Liver (tissue), 9 donors: ENCODE data around the gene NKTR. TPM values are rescaled to one million over a fixed set of nuclear protein-coding genes. Genes with fewer than 3 reads are reported as not detected.

Experiments
- DNase-seq: peaks from one replicate; pipeline ENCODE4 v3.0.0-alpha.2; 2017; ENCODE audit warnings: low spot score
- H3K27ac ChIP-seq, 2 donors: one replicate each; pipeline ENCODE4 v1.7.0; 2013; ENCODE audit warnings: inconsistent platforms in 2 of 2, low read length in 2 of 2, control low read depth in 1 of 2, low read depth in 1 of 2, mild to moderate bottlenecking in 1 of 2
- H3K27me3 ChIP-seq, 4 donors: one replicate each; pipeline versions ENCODE4 v1.6.1 to v1.7.0; 2013; ENCODE audit warnings: low read length in 3 of 4, inconsistent platforms in 1 of 4, mild to moderate bottlenecking in 1 of 4, moderate library complexity in 1 of 4; ENCODE audit not compliant: control insufficient read depth in 4 of 4, insufficient read depth in 4 of 4
- H3K36me3 ChIP-seq, 4 donors: one replicate each; pipeline versions ENCODE4 v1.6.1 to v1.7.0; 2013; ENCODE audit warnings: low read length in 3 of 4, mild to moderate bottlenecking in 3 of 4, low read depth in 1 of 4, moderate library complexity in 1 of 4; ENCODE audit not compliant: control insufficient read depth in 4 of 4, insufficient read depth in 3 of 4
- H3K4me1 ChIP-seq, 4 donors: one replicate each; pipeline versions ENCODE4 v1.6.1 to v1.7.0; 2013; ENCODE audit warnings: low read length in 3 of 4, mild to moderate bottlenecking in 3 of 4, moderate library complexity in 1 of 4; ENCODE audit not compliant: control insufficient read depth in 4 of 4, insufficient read depth in 4 of 4
- H3K4me3 ChIP-seq, 3 donors: one replicate each; pipeline versions ENCODE4 v1.6.1 to v1.7.0; 2013; ENCODE audit warnings: low read length in 3 of 3, control low read depth in 1 of 3, low read depth in 1 of 3, mild to moderate bottlenecking in 1 of 3
- H3K9ac ChIP-seq, 2 donors: one replicate each; pipeline ENCODE4 v1.7.0; 2013; ENCODE audit warnings: low read length in 2 of 2, mild to moderate bottlenecking in 2 of 2, moderate library complexity in 2 of 2, control low read depth in 1 of 2, low read depth in 1 of 2
- H3K9me3 ChIP-seq, 4 donors: one replicate each; pipeline versions ENCODE4 v1.6.1 to v1.7.0; 2013; ENCODE audit warnings: low read length in 3 of 4; ENCODE audit not compliant: control insufficient read depth in 4 of 4
- ATF3 ChIP-seq: IDR thresholded peaks from 2 replicates; pipeline ENCODE4 v1.6.1; 2016; ENCODE audit warnings: antibody characterized with exemption
- CTCF ChIP-seq: fragments of 150-350 bp; IDR thresholded peaks from 2 replicates; pipeline ENCODE4 v1.5.1; 2017; ENCODE audit warnings: improper control_type of control experiment, low read depth, low read length; ENCODE audit not compliant: missing input control
- FOXA1 ChIP-seq: IDR thresholded peaks from 2 replicates; pipeline ENCODE4 v1.6.1; 2016; ENCODE audit warnings: antibody characterized with exemption
- FOXA2 ChIP-seq: IDR thresholded peaks from 2 replicates; pipeline ENCODE4 v1.6.1; 2016; ENCODE audit warnings: antibody characterized with exemption
- GABPA ChIP-seq, 2 donors: IDR thresholded peaks in 1 of 2; conservative IDR thresholded peaks in 1 of 2; 2 replicates each; pipeline ENCODE4 v1.6.1; 2016; ENCODE audit warnings: antibody characterized with exemption in 2 of 2, mild to moderate bottlenecking in 1 of 2, moderate library complexity in 1 of 2
- HNF4A ChIP-seq, 2 donors: conservative IDR thresholded peaks; 2 replicates each; pipeline ENCODE4 v1.6.1; 2016; ENCODE audit warnings: antibody characterized with exemption in 2 of 2, mild to moderate bottlenecking in 2 of 2
- HNF4G ChIP-seq: IDR thresholded peaks from 2 replicates; pipeline ENCODE4 v1.6.1; 2016; ENCODE audit warnings: antibody characterized with exemption
- JUND ChIP-seq, 2 donors: IDR thresholded peaks; 2 replicates each; pipeline ENCODE4 v1.6.1; 2016; ENCODE audit warnings: antibody characterized with exemption in 2 of 2
- MAX ChIP-seq: IDR thresholded peaks from 2 replicates; pipeline ENCODE4 v1.6.1; 2016; ENCODE audit warnings: antibody characterized with exemption
- NR2F2 ChIP-seq: IDR thresholded peaks from 2 replicates; pipeline ENCODE4 v1.6.1; 2016; ENCODE audit warnings: antibody characterized with exemption
- RAD21 ChIP-seq, 2 donors: IDR thresholded peaks; 2 replicates each; pipeline ENCODE4 v1.6.1; 2016; ENCODE audit warnings: antibody characterized with exemption in 2 of 2, mild to moderate bottlenecking in 2 of 2
- REST ChIP-seq: IDR thresholded peaks from 2 replicates; pipeline ENCODE4 v1.6.1; 2016; ENCODE audit warnings: antibody characterized with exemption, mild to moderate bottlenecking
- RXRA ChIP-seq, 2 donors: IDR thresholded peaks; 2 replicates each; pipeline ENCODE4 v1.6.1; 2017 to 2018; ENCODE audit warnings: antibody characterized with exemption in 2 of 2, mild to moderate bottlenecking in 1 of 2
- SP1 ChIP-seq: IDR thresholded peaks from 2 replicates; pipeline ENCODE4 v1.6.1; 2018; ENCODE audit warnings: antibody characterized with exemption, mild to moderate bottlenecking
- TAF1 ChIP-seq: conservative IDR thresholded peaks from 2 replicates; pipeline ENCODE4 v1.6.1; 2016; ENCODE audit warnings: antibody characterized with exemption, mild to moderate bottlenecking
- YY1 ChIP-seq: IDR thresholded peaks from 2 replicates; pipeline ENCODE4 v1.6.1; 2016; ENCODE audit warnings: antibody characterized with exemption, mild to moderate bottlenecking
- ZBTB33 ChIP-seq: IDR thresholded peaks from 2 replicates; pipeline ENCODE4 v1.6.1; 2016; ENCODE audit warnings: antibody characterized with exemption
- WGBS: extraction: QIAGEN DNeasy Blood & Tissue Kit; methylation state at CpG from one replicate; pipeline ENCODE4 v1.1.7; 2013; 5-methylcytosine and 5-hydroxymethylcytosine counted together
- polyA plus RNA-seq, 2 donors: library from polyadenylated mRNA; stranded (reverse) in 1 of 2; unstranded in 1 of 2; fragments of 200-250 nt in 1 of 2; fragments of >200 nt in 1 of 2; fragmentation: Nextera tagmentation in 1 of 2; extraction: Ambion mirVana in 1 of 2; gene quantifications; one replicate each; pipeline versions ENCODE4 v1.2.1 to v1.2.3, GENCODE V29; 2013 to 2015
- total RNA-seq, 2 donors: library from RNA; depleted of rRNA; stranded (reverse); fragments of >200 nt; gene quantifications; one replicate each; pipeline ENCODE4 v1.2.3, GENCODE V29; 2014
- donor health status: healthy.
- donor health status: healthy.
- donor health status: healthy.
- donor health status: healthy.
- donor health status: healthy.

Gene NKTR
- total and polyA plus RNA-seq, 4 donors, result 5.8 to 75.5 (median 28.1) TPM

- Histone ChIP-seq H3K9ac (no peak overlapping the region), H3K4me1 (peaks cover 0 to 6% (median 3%) of the 10 kb centered on the region in 4 donors), H3K36me3 (peaks cover 0 to 4% (median 1%) of the 10 kb centered on the region in 4 donors), H3K9me3 (no peaks in the 10 kb centered on the region), H3K27ac (no peak overlapping the region), H3K27me3 (no peaks in the 10 kb centered on the region), H3K4me3 (no peak overlapping the region)
- no peak for TF ChIP-seq HNF4G
- TF ChIP-seq FOXA1, result no peak
- DNase-seq, result no peak
- 90% methylated on average over 25 of the region's 25 CpGs for WGBS
Observed at GRCh38 chr3:42659451-42660130, 59.1 kb downstream of the NKTR start.

- Histone ChIP-seq H3K4me3 (no peak overlapping the region), H3K9ac (no peak overlapping the region), H3K36me3 (peaks cover 0 to 4% (median 1%) of the 10 kb centered on the region in 4 donors), H3K27me3 (no peaks in the 10 kb centered on the region), H3K4me1 (peaks cover 0 to 2% (median under 1%) of the 10 kb centered on the region in 4 donors), H3K9me3 (no peaks in the 10 kb centered on the region), H3K27ac (no peak overlapping the region)
- 77% methylated on average over 6 of the region's 6 CpGs for WGBS
- TF ChIP-seq CTCF, result no peak
- TF ChIP-seq GABPA (IDR thresholded peaks at IDR 0.05 in 1 of 2, conservative IDR thresholded peaks at IDR 0.05 in 1 of 2), result no peak
- TF ChIP-seq TAF1, result no peak
- no peak for DNase-seq
Observed at GRCh38 chr3:42660131-42660715, 59.7 kb downstream of the NKTR start.

GRCh38 chr3:42660898-42661297 lies 60.4 kb downstream of the NKTR start:
- H3K4me3 ChIP-seq, result no peak overlapping the region
- H3K27me3 ChIP-seq, result no peaks in the 10 kb centered on the region
- H3K9ac ChIP-seq, result no peak overlapping the region
- WGBS, result 86% methylated on average over 4 of the region's 4 CpGs
- no peak for DNase-seq
- H3K4me1 ChIP-seq, result no peaks in the 10 kb centered on the region
- TF ChIP-seq HNF4G (no peak), MAX (no peak), RAD21 (IDR thresholded peaks at IDR 0.05) (no peak), HNF4A (conservative IDR thresholded peaks at IDR 0.05) (no peak), NR2F2 (no peak), FOXA2 (no peak), YY1 (no peak), CTCF (no peak), JUND (IDR thresholded peaks at IDR 0.05) (no peak), REST (no peak), SP1 (no peak), ZBTB33 (no peak), ATF3 (no peak), RXRA (IDR thresholded peaks at IDR 0.05) (no peak), TAF1 (no peak)
- H3K9me3 ChIP-seq, result no peaks in the 10 kb centered on the region
- H3K36me3 ChIP-seq, result peaks cover 0 to 4% (median 1%) of the 10 kb centered on the region in 4 donors
- H3K27ac ChIP-seq, result no peak overlapping the region
